Stimulated activated CD4-positive, alpha-beta T cell treated with anti-CD3 and anti-CD28 coated beads, TNF-alpha, amount 100 ng/mL, for 48 hours (primary cell): Measurements from ENCODE around the gene OPCML.

Source experiments
- DNase-seq, 3 donors: peaks; one replicate each; pipeline ENCODE4 v3.0.0-alpha.2; 2020; ENCODE audit warnings: low read depth in 3 of 3

Gene OPCML

GRCh38 chr11:132620423-132620822 lies 911.9 kb downstream of the OPCML start:
- no peak for DNase-seq

- no peak for DNase-seq
Measured at GRCh38 chr11:132610791-132611190, 921.5 kb downstream of the OPCML start.

GRCh38 chr11:132610216-132610615 lies 922.1 kb downstream of the OPCML start:
- DNase-seq, result no peak

GRCh38 chr11:132607575-132607974 lies 924.7 kb downstream of the OPCML start:
- no peak for DNase-seq

- DNase-seq, result no peak
Measured at GRCh38 chr11:132605825-132606570, 926.3 kb downstream of the OPCML start.

- no peak for DNase-seq
Measured at GRCh38 chr11:132604431-132604830, 927.9 kb downstream of the OPCML start.

- no peak for DNase-seq
Measured at GRCh38 chr11:132601875-132602274, 930.4 kb downstream of the OPCML start.

- DNase-seq, result no peak
Measured at GRCh38 chr11:132595711-132596134, 936.6 kb downstream of the OPCML start.

GRCh38 chr11:132595246-132595645 lies 937.1 kb downstream of the OPCML start:
- DNase-seq, result no peak

GRCh38 chr11:132590986-132591385 lies 941.3 kb downstream of the OPCML start:
- no peak for DNase-seq

GRCh38 chr11:132590554-132590953 lies 941.7 kb downstream of the OPCML start:
- no peak for DNase-seq

- DNase-seq, result no peak
Measured at GRCh38 chr11:132589791-132590190, 942.5 kb downstream of the OPCML start.

GRCh38 chr11:132588366-132588765 lies 943.9 kb downstream of the OPCML start:
- no peak for DNase-seq

- DNase-seq, result no peak
Measured at GRCh38 chr11:132587716-132588115, 944.6 kb downstream of the OPCML start.

- no peak for DNase-seq
Measured at GRCh38 chr11:132586801-132587200, 945.5 kb downstream of the OPCML start.

- no peak for DNase-seq
Measured at GRCh38 chr11:132579634-132580327, 952.5 kb downstream of the OPCML start.

- no peak for DNase-seq
Measured at GRCh38 chr11:132579136-132579535, 953.2 kb downstream of the OPCML start.

GRCh38 chr11:132578580-132578979 lies 953.7 kb downstream of the OPCML start:
- DNase-seq, result no peak

- no peak for DNase-seq
Measured at GRCh38 chr11:132576706-132577105, 955.6 kb downstream of the OPCML start.

GRCh38 chr11:132564091-132564885 lies 968.0 kb downstream of the OPCML start:
- no peak for DNase-seq

GRCh38 chr11:132563050-132563449 lies 969.3 kb downstream of the OPCML start:
- no peak for DNase-seq

- DNase-seq, result no peak
Measured at GRCh38 chr11:132561937-132562336, 970.4 kb downstream of the OPCML start.
